GM21390 (cell line): Measurements from ENCODE around the gene HCRT.
"Not testable (repeated sequence)": the region's sequence is repeated elsewhere in the genome, so short reads cannot be mapped to it uniquely, and the experiment has no call there.

Experiments
- ATAC-seq: cut with Tn5 transposase; IDR thresholded peaks from one replicate; pipeline ENCODE4 v1.9.1; 2021; ENCODE audit not compliant: unreplicated experiment

Gene HCRT

GRCh38 chr17:42141382-42141781 lies 43.9 kb downstream of the HCRT start:
- no peak for ATAC-seq

GRCh38 chr17:42140690-42141089 lies 44.6 kb downstream of the HCRT start:
- ATAC-seq = not testable (repeated sequence)

GRCh38 chr17:42138749-42139492 lies 46.3 kb downstream of the HCRT start:
- ATAC-seq = no peak

- no peak for ATAC-seq
These were observed 48.6 kb downstream of the HCRT start for GRCh38 chr17:42136654-42137051.

DNA sequence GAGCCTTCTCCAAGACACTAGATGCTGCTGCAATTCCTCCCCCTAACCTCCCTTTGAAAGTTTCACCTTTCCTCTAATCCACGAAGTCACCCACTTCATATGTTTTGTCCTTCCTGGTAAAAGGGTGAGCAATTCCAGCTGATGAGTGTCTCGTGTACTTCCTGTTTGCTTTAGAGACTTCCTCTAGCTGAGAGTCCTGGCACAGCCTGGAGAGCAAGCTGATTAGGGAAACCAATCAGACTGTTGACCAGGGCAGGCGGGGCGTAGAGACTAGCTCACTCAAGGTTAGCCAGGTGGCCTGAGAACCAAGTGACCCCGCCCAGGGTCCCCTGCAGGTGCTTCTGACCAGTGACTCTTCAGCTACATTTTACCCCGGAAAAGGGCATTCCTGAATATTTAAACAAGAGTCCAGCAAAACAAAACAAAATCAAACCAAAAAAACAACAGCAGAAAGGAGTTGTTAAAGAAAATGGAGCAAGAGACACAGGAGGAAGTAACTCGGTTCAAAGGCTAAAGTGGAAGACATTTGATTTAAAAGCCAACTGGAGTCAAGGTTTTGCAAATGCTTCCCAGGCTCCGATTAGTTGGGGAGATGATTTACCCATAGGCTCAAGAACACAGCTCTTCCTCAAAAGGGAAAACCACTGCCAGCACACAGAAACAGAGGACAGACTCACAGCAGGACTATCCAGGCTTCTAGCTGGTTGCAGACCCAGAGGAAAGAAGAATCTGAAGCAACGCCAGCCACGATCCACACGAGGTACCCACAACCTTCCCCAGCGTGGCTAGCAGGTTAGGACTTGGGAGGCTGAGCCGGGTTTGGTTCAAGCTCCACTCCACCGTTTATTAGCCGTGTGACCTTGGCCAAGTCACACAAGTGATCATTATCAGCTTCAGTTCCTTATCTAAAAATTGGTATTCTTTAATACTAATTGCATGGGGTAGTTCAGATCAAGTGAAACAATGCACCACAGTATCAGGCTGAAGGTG lies 49.3 kb downstream of the HCRT start:
- no peak for ATAC-seq

DNA sequence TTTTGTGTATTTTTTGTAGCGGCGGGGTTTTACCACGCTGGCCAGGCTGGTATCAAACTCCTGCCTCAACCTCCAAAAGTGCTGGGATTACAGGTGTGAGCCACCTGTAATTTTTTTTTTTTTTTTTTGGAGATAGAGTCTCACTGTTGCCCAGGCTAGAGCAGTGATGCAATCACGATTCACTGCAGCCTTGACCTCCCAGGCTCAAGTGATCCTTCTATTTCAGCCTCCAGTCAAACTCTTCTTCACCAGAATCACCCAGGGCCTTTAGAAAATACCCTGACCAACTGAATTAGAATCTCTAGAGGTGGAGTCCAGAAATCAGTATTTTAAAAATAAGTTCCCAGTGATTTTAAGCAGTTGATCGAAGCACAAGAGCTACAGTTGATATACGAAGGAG lies 50.1 kb downstream of the HCRT start:
- no peak for ATAC-seq
